Measurements from ENCODE around the gene LAMA5. TPM values are rescaled to one million over a fixed set of nuclear protein-coding genes. Genes with fewer than 3 reads are reported as not detected.

Gene LAMA5
- total RNA-seq, 1 experiment from 2014 or later, result 266 TPM

GRCh38 chr20:62273416-62273815 is 93.7 kb downstream of the LAMA5 start:
- Mint-ChIP-seq H3K4me3 (ENCODE audit: unreplicated experiment) (no peak overlapping the region), H3K4me1 (ENCODE audit: insufficient read depth, unreplicated experiment) (no peaks in the 10 kb centered on the region), H3K27me3 (ENCODE audit: insufficient read depth, unreplicated experiment) (no peaks in the 10 kb centered on the region), H3K9me3 (ENCODE audit: unreplicated experiment) (no peaks in the 10 kb centered on the region), H3K36me3 (ENCODE audit: insufficient read depth, unreplicated experiment) (peaks cover 65% of the 10 kb centered on the region), H3K27ac (ENCODE audit: low read depth, unreplicated experiment) (no peak overlapping the region)
- TSS peak; percentile 33 for BruUV-seq (replicated peaks)
- DNase-seq (ENCODE audit: unreplicated experiment), result no peak
- TF ChIP-seq CTCF (IDR thresholded peaks at IDR 0.05; ENCODE audit: unreplicated experiment), result no peak
- ChIA-PET POLR2A (no interaction called here), CTCF (no interaction called here)
- intact Hi-C loops (cut with micrococcal nuclease), result no loop called here

- H3K4me1 Mint-ChIP-seq (ENCODE audit: insufficient read depth, unreplicated experiment), result no peaks in the 10 kb centered on the region
- peaks cover 66% of the 10 kb centered on the region for H3K36me3 Mint-ChIP-seq (ENCODE audit: insufficient read depth, unreplicated experiment)
- intact Hi-C loops (cut with micrococcal nuclease), result no loop called here
- no TSS peak for BruUV-seq (replicated peaks)
- POLR2A ChIA-PET, result no interaction called here
- no peak overlapping the region for H3K4me3 Mint-ChIP-seq (ENCODE audit: unreplicated experiment)
- H3K9me3 Mint-ChIP-seq (ENCODE audit: unreplicated experiment), result no peaks in the 10 kb centered on the region
- TF ChIP-seq CTCF (IDR thresholded peaks at IDR 0.05; ENCODE audit: unreplicated experiment), result no peak
- no peak overlapping the region for H3K27ac Mint-ChIP-seq (ENCODE audit: low read depth, unreplicated experiment)
- no peaks in the 10 kb centered on the region for H3K27me3 Mint-ChIP-seq (ENCODE audit: insufficient read depth, unreplicated experiment)
- CTCF ChIA-PET, result no interaction called here
- no peak for DNase-seq (ENCODE audit: unreplicated experiment)
These were observed 94.9 kb downstream of the LAMA5 start for GRCh38 chr20:62272200-62272599.

DNA sequence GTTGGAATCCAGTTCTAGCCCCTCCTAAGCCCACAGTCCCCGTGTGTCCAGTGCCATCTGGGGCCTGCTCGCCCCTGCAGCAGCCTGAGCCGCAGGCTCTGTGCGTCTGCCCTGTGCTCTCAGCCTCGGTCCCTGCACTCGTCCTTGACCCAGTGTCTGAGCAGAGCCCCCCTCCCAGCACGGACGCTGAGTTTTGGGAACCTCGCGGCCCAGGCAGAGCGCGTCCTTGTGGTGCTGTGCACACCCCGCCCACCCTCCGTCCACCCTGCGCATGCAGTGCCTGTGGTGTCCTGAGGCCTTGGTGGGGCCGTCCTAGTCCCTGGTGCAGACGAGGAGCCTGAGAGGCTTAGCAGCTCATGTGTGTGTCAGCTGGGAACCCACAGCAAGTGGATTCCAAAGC is 97.2 kb downstream of the LAMA5 start:
- intact Hi-C loops (cut with micrococcal nuclease), result no loop called here
- no TSS peak for BruUV-seq (replicated peaks)
- Mint-ChIP-seq H3K4me1 (ENCODE audit: insufficient read depth, unreplicated experiment) (no peaks in the 10 kb centered on the region), H3K27ac (ENCODE audit: low read depth, unreplicated experiment) (no peak overlapping the region), H3K36me3 (ENCODE audit: insufficient read depth, unreplicated experiment) (peaks cover 58% of the 10 kb centered on the region), H3K4me3 (ENCODE audit: unreplicated experiment) (no peak overlapping the region), H3K9me3 (ENCODE audit: unreplicated experiment) (no peaks in the 10 kb centered on the region), H3K27me3 (ENCODE audit: insufficient read depth, unreplicated experiment) (no peaks in the 10 kb centered on the region)
- ChIA-PET POLR2A (no interaction called here), CTCF (no interaction called here)
- DNase-seq (ENCODE audit: unreplicated experiment), result no peak
- no peak for TF ChIP-seq CTCF (IDR thresholded peaks at IDR 0.05; ENCODE audit: unreplicated experiment)

DNA sequence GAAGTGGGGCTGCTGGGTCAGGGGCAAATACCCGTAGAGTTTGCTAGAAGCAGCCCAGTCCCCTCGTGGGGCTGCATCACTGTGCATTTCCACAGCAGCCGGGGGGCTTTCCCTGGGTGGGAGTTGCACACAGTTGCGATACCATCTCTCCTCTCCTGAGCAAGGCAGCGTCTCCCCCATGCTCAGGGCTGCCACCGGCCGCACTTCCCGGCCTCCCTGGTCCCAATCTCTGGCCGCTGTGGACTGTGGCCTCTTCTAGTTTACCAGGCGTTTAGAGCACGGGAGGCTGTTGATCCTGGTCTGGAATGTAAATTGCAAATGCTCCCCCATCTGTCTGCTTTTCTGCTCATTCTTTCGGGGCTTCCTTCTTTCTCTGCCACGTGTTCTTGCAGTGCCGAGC is 97.7 kb downstream of the LAMA5 start:
- Mint-ChIP-seq H3K9me3 (ENCODE audit: unreplicated experiment) (no peaks in the 10 kb centered on the region), H3K27me3 (ENCODE audit: insufficient read depth, unreplicated experiment) (no peaks in the 10 kb centered on the region), H3K4me1 (ENCODE audit: insufficient read depth, unreplicated experiment) (no peaks in the 10 kb centered on the region), H3K4me3 (ENCODE audit: unreplicated experiment) (no peak overlapping the region), H3K36me3 (ENCODE audit: insufficient read depth, unreplicated experiment) (peaks cover 58% of the 10 kb centered on the region), H3K27ac (ENCODE audit: low read depth, unreplicated experiment) (no peak overlapping the region)
- DNase-seq (ENCODE audit: unreplicated experiment), result no peak
- POLR2A ChIA-PET, result interaction anchor here (0.7 kb wide), 1 partner anchor 655 kb away, joined by 3 read pairs; no protein-coding TSS in a partner anchor
- CTCF ChIA-PET, result no interaction called here
- intact Hi-C loops (cut with micrococcal nuclease), result no loop called here
- no TSS peak for BruUV-seq (replicated peaks)
- TF ChIP-seq CTCF (IDR thresholded peaks at IDR 0.05; ENCODE audit: unreplicated experiment), result no peak
